Astrocyte (in vitro differentiated cells and primary cell): ENCODE measurements around the gene SECISBP2L. TPM values are rescaled to one million over a fixed set of nuclear protein-coding genes. Genes with fewer than 3 reads are reported as not detected.

ENCODE experiments used
- DNase-seq: peaks from one replicate; pipeline ENCODE4 v3.0.0-alpha.2; 2010; ENCODE audit warnings: low read depth
- FAIRE-seq: peaks from 2 replicates; lab custom pipeline; 2011; peaks lifted over from hg19 to GRCh38; lab: Jason Lieb, UNC
- H2AFZ ChIP-seq: 2 replicates; pipeline ENCODE4 v1.6.0; 2012; ENCODE audit warnings: low read depth, low read length, inconsistent platforms
- H3K27ac ChIP-seq: 2 replicates; pipeline ENCODE4 v1.5.1; 2011; ENCODE audit warnings: low read depth, low read length, inconsistent platforms
- H3K27me3 ChIP-seq: 2 replicates; pipeline ENCODE4 v1.6.0; 2011; ENCODE audit warnings: low read length, inconsistent platforms; ENCODE audit not compliant: insufficient read depth
- H3K36me3 ChIP-seq: 2 replicates; pipeline ENCODE4 v1.5.1; 2011; ENCODE audit warnings: low read length, inconsistent platforms; ENCODE audit not compliant: insufficient read depth
- H3K4me1 ChIP-seq: 2 replicates; pipeline ENCODE4 v1.5.1; 2011; ENCODE audit warnings: low read length, inconsistent platforms; ENCODE audit not compliant: insufficient read depth
- H3K4me2 ChIP-seq: 2 replicates; pipeline ENCODE4 v1.6.0; 2012; ENCODE audit warnings: low read length, inconsistent platforms
- H3K4me3 ChIP-seq: 2 replicates; pipeline ENCODE4 v1.5.1; 2011; ENCODE audit warnings: low read depth, mild to moderate bottlenecking, low read length, inconsistent platforms; ENCODE audit not compliant: insufficient read depth
- H3K79me2 ChIP-seq: 2 replicates; pipeline ENCODE4 v1.6.0; 2012; ENCODE audit warnings: mild to moderate bottlenecking, low read length, inconsistent platforms; ENCODE audit not compliant: insufficient read depth
- H3K9ac ChIP-seq: 2 replicates; pipeline ENCODE4 v1.6.0; 2012; ENCODE audit warnings: mild to moderate bottlenecking, low read length, inconsistent platforms
- H3K9me3 ChIP-seq: 2 replicates; pipeline ENCODE4 v1.5.1; 2012; ENCODE audit warnings: low read depth, mild to moderate bottlenecking, low read length, inconsistent platforms; ENCODE audit not compliant: insufficient read depth
- H4K20me1 ChIP-seq: 2 replicates; pipeline ENCODE4 v1.6.0; 2012; ENCODE audit warnings: low read length, inconsistent platforms; ENCODE audit not compliant: insufficient read depth
- H3K27ac Mint-ChIP-seq: one replicate; pipeline ENCODE4 v1.8.0; 2021; ENCODE audit warnings: mild to moderate bottlenecking, mixed read lengths; ENCODE audit not compliant: unreplicated experiment
- H3K27me3 Mint-ChIP-seq: one replicate; pipeline ENCODE4 v1.8.0; 2021; ENCODE audit warnings: low read depth, mixed read lengths; ENCODE audit not compliant: unreplicated experiment
- H3K36me3 Mint-ChIP-seq: one replicate; pipeline ENCODE4 v1.8.0; 2021; ENCODE audit warnings: low read depth, mixed read lengths; ENCODE audit not compliant: unreplicated experiment
- H3K4me1 Mint-ChIP-seq: one replicate; pipeline ENCODE4 v1.8.0; 2021; ENCODE audit warnings: low read depth, mixed read lengths; ENCODE audit not compliant: unreplicated experiment
- H3K4me3 Mint-ChIP-seq: one replicate; pipeline ENCODE4 v1.8.0; 2021; ENCODE audit warnings: mild to moderate bottlenecking, moderate library complexity, mixed read lengths; ENCODE audit not compliant: unreplicated experiment
- H3K9me3 Mint-ChIP-seq: one replicate; pipeline ENCODE4 v1.8.0; 2021; ENCODE audit warnings: mild to moderate bottlenecking, mixed read lengths; ENCODE audit not compliant: unreplicated experiment
- EZH2 ChIP-seq: IDR thresholded peaks from 2 replicates; pipeline ENCODE4 v1.6.1; 2012; ENCODE audit warnings: mild to moderate bottlenecking, low read length, inconsistent platforms; ENCODE audit not compliant: insufficient read depth
- total RNA-seq: library from RNA; stranded (reverse); gene quantifications from 2 replicates; pipeline ENCODE4 v1.2.1, GENCODE V29; 2021
- TF ChIP-seq, protein P1 (sequence below): IDR thresholded peaks from 2 replicates; pipeline ENCODE4 v1.5.1; 2011; ENCODE audit warnings: low read depth, mild to moderate bottlenecking, inconsistent platforms, low read length, moderate library complexity; ENCODE audit not compliant: insufficient read depth

The SECISBP2L gene
- total RNA-seq, 1 donor from 2014 or later, result 52.5 TPM

DNA sequence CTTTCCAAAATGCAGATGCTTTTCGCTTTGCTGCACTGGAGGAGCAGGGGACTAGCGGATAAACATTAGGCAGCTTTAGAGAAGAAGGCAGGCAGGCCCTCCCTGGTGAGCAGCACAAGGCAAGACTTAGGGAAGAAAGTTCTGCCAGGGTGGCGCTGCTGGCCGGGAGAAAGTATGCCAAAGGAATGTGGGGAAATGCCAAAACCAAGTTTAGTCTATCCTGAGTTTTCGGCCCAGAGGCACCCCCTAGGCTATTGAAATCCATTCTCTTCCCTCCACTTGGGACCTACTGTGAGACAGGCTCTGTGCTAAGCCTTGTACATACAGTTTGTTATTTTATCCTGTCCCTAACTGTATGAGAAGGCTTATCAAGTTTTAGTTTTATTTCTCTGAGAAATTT is 91.7 kb downstream of the SECISBP2L start:
- H2AFZ ChIP-seq, result no peak overlapping the region
- peak; percentile 52 for DNase-seq

DNA sequence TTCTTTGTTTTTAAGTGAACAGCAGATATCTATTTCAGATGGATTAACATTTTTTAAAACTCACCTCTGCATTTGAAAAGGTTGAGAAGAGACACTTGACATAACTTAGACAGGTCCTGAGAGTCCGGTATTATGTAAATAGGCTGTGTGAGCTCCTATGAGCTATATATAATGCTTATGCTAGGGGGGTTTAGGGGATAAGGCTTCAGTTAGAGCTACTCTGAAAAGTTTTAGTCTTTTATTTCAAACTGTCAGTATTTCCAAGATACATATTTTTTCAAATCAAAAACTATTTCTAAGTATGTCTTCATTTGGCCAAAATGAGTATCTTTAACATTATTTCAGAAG is 99.4 kb downstream of the SECISBP2L start:
- FAIRE-seq (no peak), DNase-seq (no peak)
- Histone ChIP-seq H3K36me3 (no peaks in the 10 kb centered on the region), H3K9ac (no peak overlapping the region), H2AFZ (no peak overlapping the region), H3K4me2 (no peak overlapping the region), H3K27me3 (no peaks in the 10 kb centered on the region), H3K4me3 (no peak overlapping the region), H4K20me1 (no peaks in the 10 kb centered on the region), H3K4me1 (peaks cover 13% of the 10 kb centered on the region), H3K9me3 (no peaks in the 10 kb centered on the region), H3K79me2 (no peaks in the 10 kb centered on the region), H3K27ac (no peak overlapping the region)
- Mint-ChIP-seq H3K36me3 (no peaks in the 10 kb centered on the region), H3K27me3 (no peaks in the 10 kb centered on the region), H3K4me1 (peaks cover 16% of the 10 kb centered on the region), H3K9me3 (no peaks in the 10 kb centered on the region), H3K4me3 (no peak overlapping the region), H3K27ac (no peak overlapping the region)
- no peak for TF ChIP-seq EZH2
- TF ChIP-seq, protein P1, sequence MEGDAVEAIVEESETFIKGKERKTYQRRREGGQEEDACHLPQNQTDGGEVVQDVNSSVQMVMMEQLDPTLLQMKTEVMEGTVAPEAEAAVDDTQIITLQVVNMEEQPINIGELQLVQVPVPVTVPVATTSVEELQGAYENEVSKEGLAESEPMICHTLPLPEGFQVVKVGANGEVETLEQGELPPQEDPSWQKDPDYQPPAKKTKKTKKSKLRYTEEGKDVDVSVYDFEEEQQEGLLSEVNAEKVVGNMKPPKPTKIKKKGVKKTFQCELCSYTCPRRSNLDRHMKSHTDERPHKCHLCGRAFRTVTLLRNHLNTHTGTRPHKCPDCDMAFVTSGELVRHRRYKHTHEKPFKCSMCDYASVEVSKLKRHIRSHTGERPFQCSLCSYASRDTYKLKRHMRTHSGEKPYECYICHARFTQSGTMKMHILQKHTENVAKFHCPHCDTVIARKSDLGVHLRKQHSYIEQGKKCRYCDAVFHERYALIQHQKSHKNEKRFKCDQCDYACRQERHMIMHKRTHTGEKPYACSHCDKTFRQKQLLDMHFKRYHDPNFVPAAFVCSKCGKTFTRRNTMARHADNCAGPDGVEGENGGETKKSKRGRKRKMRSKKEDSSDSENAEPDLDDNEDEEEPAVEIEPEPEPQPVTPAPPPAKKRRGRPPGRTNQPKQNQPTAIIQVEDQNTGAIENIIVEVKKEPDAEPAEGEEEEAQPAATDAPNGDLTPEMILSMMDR, result no peak

More for the DNA sequence above, 91.7 kb downstream of the SECISBP2L start:
- FAIRE-seq, result no peak
- Mint-ChIP-seq H3K36me3 (peaks cover 2% of the 10 kb centered on the region), H3K27ac (peak overlapping the region; percentile 30), H3K4me3 (no peak overlapping the region), H3K9me3 (no peaks in the 10 kb centered on the region), H3K4me1 (peaks cover 12% of the 10 kb centered on the region), H3K27me3 (no peaks in the 10 kb centered on the region)
- peaks cover 6% of the 10 kb centered on the region for H3K4me1 ChIP-seq
- H3K4me3 ChIP-seq, result no peak overlapping the region
- H3K4me2 ChIP-seq, result peak overlapping the region; percentile 7
- no peak overlapping the region for H3K27ac ChIP-seq
- no peaks in the 10 kb centered on the region for H3K9me3 ChIP-seq
- H4K20me1 ChIP-seq, result no peaks in the 10 kb centered on the region
- no peaks in the 10 kb centered on the region for H3K36me3 ChIP-seq
- H3K9ac ChIP-seq, result no peak overlapping the region
- TF ChIP-seq, protein P1, result no peak
- TF ChIP-seq EZH2, result no peak
- no peaks in the 10 kb centered on the region for H3K79me2 ChIP-seq
- no peaks in the 10 kb centered on the region for H3K27me3 ChIP-seq

DNA sequence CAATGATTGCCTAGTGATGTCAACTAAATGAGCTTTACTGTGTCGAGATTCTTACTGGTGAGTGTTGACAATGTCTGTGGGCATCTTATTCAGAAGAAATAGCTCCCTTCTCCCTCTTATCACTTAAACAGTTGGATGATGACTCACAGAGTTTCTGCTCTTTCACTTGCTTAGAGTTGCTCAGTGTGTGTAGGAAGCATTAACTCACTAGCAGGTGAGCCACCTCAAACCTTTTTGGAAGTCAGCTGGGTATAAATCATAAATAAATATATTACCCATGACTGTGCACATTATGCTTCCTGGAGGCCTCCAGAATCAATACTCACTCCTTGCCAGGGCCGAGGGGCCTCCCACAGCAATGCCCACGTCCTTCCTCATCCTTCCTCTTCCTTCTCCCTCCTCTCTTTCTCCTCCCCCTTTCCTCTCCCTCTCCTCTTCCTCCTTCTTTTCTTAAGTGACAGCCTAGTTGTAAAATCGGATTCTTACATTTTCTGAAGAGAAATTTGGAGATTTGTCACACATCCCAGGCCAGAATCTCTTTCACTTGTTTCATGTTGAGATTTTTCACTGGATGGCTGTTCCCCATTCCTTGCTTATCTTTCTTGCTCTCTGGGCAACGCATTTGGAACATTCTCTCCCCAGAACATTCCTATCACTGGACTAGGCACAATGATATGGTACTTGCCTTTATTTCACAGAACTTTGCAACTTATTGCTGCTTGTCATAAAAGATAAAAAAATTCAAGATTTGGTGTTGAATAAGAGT is 100.0 kb downstream of the SECISBP2L start:
- FAIRE-seq, result peak; percentile 85
- DNase-seq, result peak; percentile 90
- no peaks in the 10 kb centered on the region for H3K9me3 ChIP-seq
- H3K4me2 ChIP-seq, result peak overlapping the region; percentile 61
- H3K9ac ChIP-seq, result peak overlapping the region; percentile 22
- H4K20me1 ChIP-seq, result no peaks in the 10 kb centered on the region
- TF ChIP-seq, protein P1, result no peak
- no peak for TF ChIP-seq EZH2
- no peak overlapping the region for H2AFZ ChIP-seq
- Mint-ChIP-seq H3K9me3 (no peaks in the 10 kb centered on the region), H3K27ac (peak overlapping the region; percentile 88), H3K4me3 (no peak overlapping the region), H3K27me3 (no peaks in the 10 kb centered on the region), H3K36me3 (no peaks in the 10 kb centered on the region), H3K4me1 (peaks cover 17% of the 10 kb centered on the region)
- H3K4me3 ChIP-seq, result no peak overlapping the region
- H3K4me1 ChIP-seq, result peaks cover 15% of the 10 kb centered on the region
- H3K27me3 ChIP-seq, result no peaks in the 10 kb centered on the region
- H3K36me3 ChIP-seq, result no peaks in the 10 kb centered on the region
- no peaks in the 10 kb centered on the region for H3K79me2 ChIP-seq
- peak overlapping the region; percentile 45 for H3K27ac ChIP-seq
